Cardiac muscle cell (in vitro differentiated cells and primary cell): ENCODE data around the gene GALNT18. TPM values are rescaled to one million over a fixed set of nuclear protein-coding genes. Genes with fewer than 3 reads are reported as not detected.
A peak's percentile ranks its signal among the peaks of the same experiment; 100 is the strongest.

Source experiments
- DNase-seq, 2 donors: peaks; one replicate each; pipeline versions ENCODE4 v3.0.0 to v3.0.0-alpha.2; 2010 to 2017; ENCODE audit warnings: low read depth in 1 of 2, low spot score in 1 of 2
- H3K27ac ChIP-seq: fragments of 200-600 bp; sonication (generic); 2 replicates; pipeline ENCODE4 v1.5.1; 2016
- H3K27me3 ChIP-seq: fragments of 200-600 bp; sonication (generic); 2 replicates; pipeline ENCODE4 v1.6.0; 2016; ENCODE audit warnings: control low read depth
- H3K36me3 ChIP-seq: fragments of 200-600 bp; sonication (generic); 2 replicates; pipeline ENCODE4 v1.5.1; 2016; ENCODE audit warnings: control low read depth
- H3K4me1 ChIP-seq: fragments of 200-600 bp; sonication (generic); 2 replicates; pipeline ENCODE4 v1.8.1; 2017; ENCODE audit warnings: low read depth, mild to moderate bottlenecking, mixed run types
- H3K4me3 ChIP-seq: fragments of 200-600 bp; sonication (generic); 2 replicates; pipeline ENCODE4 v1.5.1; 2016; ENCODE audit warnings: mild to moderate bottlenecking
- H3K9me3 ChIP-seq: fragments of 200-600 bp; sonication (generic); 2 replicates; pipeline ENCODE4 v1.5.1; 2017; ENCODE audit warnings: low read depth, mild to moderate bottlenecking, control low read depth
- CTCF ChIP-seq: IDR thresholded peaks from 2 replicates; pipeline ENCODE4 v1.5.1; 2012; ENCODE audit warnings: low read depth, mild to moderate bottlenecking, low read length
- polyA plus RNA-seq: library from polyadenylated mRNA; unstranded; fragments of >200 nt; fragmentation: Nextera tagmentation; extraction: Ambion mirVana; gene quantifications from 2 replicates; pipeline ENCODE4 v1.2.1, GENCODE V29; 2016
- total RNA-seq: library from RNA; depleted of rRNA; stranded (reverse); fragments of >200 nt; gene quantifications from 2 replicates; pipeline ENCODE4 v1.2.3, GENCODE V29; 2016

The GALNT18 gene
- total and polyA plus RNA-seq, 2 experiments from 2014 or later: 2.1 to 2.2 TPM

GRCh38 chr11:11640152-11640551, 18.3 kb upstream of the GALNT18 start:
- H3K36me3 ChIP-seq: no peaks in the 10 kb centered on the region
- no peak for DNase-seq
- no peaks in the 10 kb centered on the region for H3K9me3 ChIP-seq
- H3K27me3 ChIP-seq: peaks cover 4% of the 10 kb centered on the region
- no peak overlapping the region for H3K4me3 ChIP-seq
- H3K4me1 ChIP-seq: no peaks in the 10 kb centered on the region
- no peak overlapping the region for H3K27ac ChIP-seq
- no peak for TF ChIP-seq CTCF

- Histone ChIP-seq H3K4me3 (no peak overlapping the region), H3K4me1 (no peaks in the 10 kb centered on the region), H3K9me3 (no peaks in the 10 kb centered on the region), H3K27me3 (peaks cover 4% of the 10 kb centered on the region), H3K27ac (no peak overlapping the region), H3K36me3 (no peaks in the 10 kb centered on the region)
- TF ChIP-seq CTCF: no peak
- no peak for DNase-seq
Observed at GRCh38 chr11:11636671-11637070, 14.9 kb upstream of the GALNT18 start.

- DNase-seq: no peak
- no peaks in the 10 kb centered on the region for H3K36me3 ChIP-seq
- no peak overlapping the region for H3K27ac ChIP-seq
- TF ChIP-seq CTCF: peak; percentile 5
- H3K4me1 ChIP-seq: no peaks in the 10 kb centered on the region
- H3K27me3 ChIP-seq: peaks cover 7% of the 10 kb centered on the region
- no peaks in the 10 kb centered on the region for H3K9me3 ChIP-seq
- no peak overlapping the region for H3K4me3 ChIP-seq
Observed at GRCh38 chr11:11635443-11635842, 13.6 kb upstream of the GALNT18 start.

- Histone ChIP-seq H3K4me1 (no peaks in the 10 kb centered on the region), H3K4me3 (no peak overlapping the region), H3K27me3 (peaks cover 21% of the 10 kb centered on the region), H3K27ac (no peak overlapping the region), H3K9me3 (no peaks in the 10 kb centered on the region), H3K36me3 (no peaks in the 10 kb centered on the region)
- no peak for TF ChIP-seq CTCF
- no peak for DNase-seq
Observed at GRCh38 chr11:11629368-11629767, 7.6 kb upstream of the GALNT18 start.

- Histone ChIP-seq H3K36me3 (no peaks in the 10 kb centered on the region), H3K4me1 (no peaks in the 10 kb centered on the region), H3K4me3 (no peak overlapping the region), H3K27me3 (peaks cover 28% of the 10 kb centered on the region), H3K27ac (no peak overlapping the region), H3K9me3 (no peaks in the 10 kb centered on the region)
- TF ChIP-seq CTCF: no peak
- no peak for DNase-seq
Observed at GRCh38 chr11:11628651-11629050, 6.8 kb upstream of the GALNT18 start.

- no peak for DNase-seq
- H3K27me3 ChIP-seq: peaks cover 44% of the 10 kb centered on the region
- no peak for TF ChIP-seq CTCF
- no peak overlapping the region for H3K4me3 ChIP-seq
- H3K9me3 ChIP-seq: no peaks in the 10 kb centered on the region
- H3K36me3 ChIP-seq: no peaks in the 10 kb centered on the region
- H3K4me1 ChIP-seq: no peaks in the 10 kb centered on the region
- no peak overlapping the region for H3K27ac ChIP-seq
Observed at GRCh38 chr11:11626128-11626527, 4.3 kb upstream of the GALNT18 start.
